Activated CD8-positive, alpha-beta T cell treated with anti-CD3 and anti-CD28 coated beads for 36 hours (primary cell): ENCODE data around the gene SBF1. TPM values are rescaled to one million over a fixed set of nuclear protein-coding genes. Genes with fewer than 3 reads are reported as not detected.
"Not testable (repeated sequence)": the region's sequence is repeated elsewhere in the genome, so short reads cannot be mapped to it uniquely, and the experiment has no call there.

Source experiments
- ATAC-seq: fragments of 200-7000 bp; cut with Tn5 transposase; one replicate; pipeline ENCODE4 v1.10.0; 2021; ENCODE audit warnings: mild to moderate bottlenecking, moderate library complexity
- CTCF ChIA-PET: fragments of 350-600 bp; sonication (Branson Sonifier 250); formaldehyde crosslinking; loops from one replicate; lab custom pipeline; 2021; ENCODE audit warnings: antibody characterized with exemption; lab: Charles Lee
- POLR2A ChIA-PET: fragments of 350-600 bp; sonication (Branson Sonifier 250); formaldehyde crosslinking; loops from one replicate; lab custom pipeline; 2021; ENCODE audit warnings: antibody characterized with exemption; lab: Charles Lee
- DNase-seq: peaks from one replicate; pipeline ENCODE4 v3.0.0-alpha.2; 2020
- H3K27ac Mint-ChIP-seq: one replicate; pipeline ENCODE4 v1.8.0; 2021; ENCODE audit warnings: mild to moderate bottlenecking, mixed read lengths
- H3K27me3 Mint-ChIP-seq: one replicate; pipeline ENCODE4 v1.8.0; 2021; ENCODE audit warnings: mixed read lengths
- H3K36me3 Mint-ChIP-seq: one replicate; pipeline ENCODE4 v1.8.0; 2021; ENCODE audit warnings: low read depth, mixed read lengths
- H3K4me1 Mint-ChIP-seq: one replicate; pipeline ENCODE4 v1.8.0; 2021; ENCODE audit warnings: low read depth, mixed read lengths
- H3K4me3 Mint-ChIP-seq: one replicate; pipeline ENCODE4 v1.8.0; 2021; ENCODE audit warnings: mild to moderate bottlenecking, moderate library complexity, mixed read lengths
- H3K9me3 Mint-ChIP-seq: one replicate; pipeline ENCODE4 v1.8.0; 2021; ENCODE audit warnings: mixed read lengths
- intact Hi-C: fragments of 100-400 bp; cut with micrococcal nuclease; formaldehyde crosslinking; loops from one replicate; pipeline ENCODE4 v1.10.0; 2022
- total RNA-seq, 2 experiments: library from RNA; stranded (reverse); gene quantifications; one replicate each; pipeline ENCODE4 v1.2.3, GENCODE V29; 2021
- TF ChIP-seq, protein P1 (sequence below): fragments of 200-600 bp; IDR thresholded peaks from one replicate; pipeline ENCODE4 v1.8.0; 2022; ENCODE audit warnings: antibody characterized with exemption, mild to moderate bottlenecking

SBF1 gene
- total RNA-seq, 2 experiments from 2014 or later, result 120 TPM

DNA sequence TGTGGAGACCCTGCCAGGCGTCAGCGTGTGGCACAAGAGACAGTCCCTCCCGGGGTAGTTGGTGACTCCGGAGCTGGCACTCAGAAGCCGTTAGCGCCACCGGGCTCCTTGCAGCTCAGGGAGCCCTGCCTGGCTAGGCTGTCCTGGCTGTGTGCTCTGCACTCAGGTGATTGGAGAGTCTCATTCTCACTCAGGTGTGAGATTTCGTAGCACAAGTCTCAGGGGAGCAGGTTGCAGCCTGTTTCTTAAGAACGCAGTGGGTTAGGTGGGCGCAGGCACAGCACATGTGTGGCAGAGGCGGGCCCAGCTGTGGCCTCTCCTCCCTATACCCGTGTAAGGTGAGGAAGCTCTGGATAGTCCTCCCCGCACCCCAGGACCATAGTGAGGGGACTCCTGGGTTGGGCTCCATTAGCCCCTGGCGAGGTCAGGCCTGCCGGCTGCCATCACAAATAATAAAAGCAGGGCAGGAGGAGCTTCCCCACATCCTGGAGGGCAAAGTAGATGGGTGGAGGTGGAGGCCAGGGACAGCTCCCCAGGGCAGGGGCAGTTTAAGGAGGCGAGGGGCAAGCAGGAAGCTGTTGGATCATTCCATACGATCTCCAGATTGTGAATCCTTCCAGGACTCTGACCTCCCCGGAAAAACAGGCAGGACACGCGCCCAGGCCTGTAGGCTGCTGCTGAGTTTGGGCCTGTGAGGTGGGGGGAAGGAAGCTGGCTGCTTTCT lies 39.4 kb downstream of the SBF1 start:
- TF ChIP-seq, protein P1, sequence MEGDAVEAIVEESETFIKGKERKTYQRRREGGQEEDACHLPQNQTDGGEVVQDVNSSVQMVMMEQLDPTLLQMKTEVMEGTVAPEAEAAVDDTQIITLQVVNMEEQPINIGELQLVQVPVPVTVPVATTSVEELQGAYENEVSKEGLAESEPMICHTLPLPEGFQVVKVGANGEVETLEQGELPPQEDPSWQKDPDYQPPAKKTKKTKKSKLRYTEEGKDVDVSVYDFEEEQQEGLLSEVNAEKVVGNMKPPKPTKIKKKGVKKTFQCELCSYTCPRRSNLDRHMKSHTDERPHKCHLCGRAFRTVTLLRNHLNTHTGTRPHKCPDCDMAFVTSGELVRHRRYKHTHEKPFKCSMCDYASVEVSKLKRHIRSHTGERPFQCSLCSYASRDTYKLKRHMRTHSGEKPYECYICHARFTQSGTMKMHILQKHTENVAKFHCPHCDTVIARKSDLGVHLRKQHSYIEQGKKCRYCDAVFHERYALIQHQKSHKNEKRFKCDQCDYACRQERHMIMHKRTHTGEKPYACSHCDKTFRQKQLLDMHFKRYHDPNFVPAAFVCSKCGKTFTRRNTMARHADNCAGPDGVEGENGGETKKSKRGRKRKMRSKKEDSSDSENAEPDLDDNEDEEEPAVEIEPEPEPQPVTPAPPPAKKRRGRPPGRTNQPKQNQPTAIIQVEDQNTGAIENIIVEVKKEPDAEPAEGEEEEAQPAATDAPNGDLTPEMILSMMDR, result no peak
- H3K27ac Mint-ChIP-seq, result no peak overlapping the region
- no peaks in the 10 kb centered on the region for H3K27me3 Mint-ChIP-seq
- intact Hi-C loops, result no loop called here
- no peak for ATAC-seq
- H3K36me3 Mint-ChIP-seq, result peaks cover 15% of the 10 kb centered on the region
- POLR2A ChIA-PET, result interaction anchor here (0.8 kb wide), 1 partner anchor 28 kb away, joined by 3 read pairs; no protein-coding TSS in a partner anchor
- CTCF ChIA-PET, result interaction anchor here (0.6 kb wide), 1 partner anchor 94 kb away, joined by 3 read pairs; no protein-coding TSS in a partner anchor
- no peaks in the 10 kb centered on the region for H3K9me3 Mint-ChIP-seq
- H3K4me1 Mint-ChIP-seq, result no peaks in the 10 kb centered on the region
- DNase-seq, result no peak
- no peak overlapping the region for H3K4me3 Mint-ChIP-seq

DNA sequence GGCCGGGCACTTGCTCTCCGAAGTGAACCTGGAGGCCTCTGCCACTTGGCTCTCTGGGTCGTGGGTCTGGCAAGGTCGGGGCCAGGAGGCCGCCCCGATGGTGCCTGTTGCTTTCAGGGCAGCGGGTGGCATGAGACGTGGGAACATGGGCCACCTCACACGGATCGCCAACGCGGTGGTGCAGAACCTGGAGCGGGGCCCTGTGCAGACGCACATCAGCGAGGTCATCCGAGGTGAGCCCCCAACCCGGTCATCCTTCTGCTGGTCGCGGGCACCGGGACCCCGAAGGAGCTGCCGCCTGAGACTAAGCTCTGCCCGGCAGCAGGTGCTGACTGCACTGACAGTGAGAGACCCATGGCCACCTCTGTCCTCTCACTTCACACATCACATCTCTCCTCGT lies 40.0 kb downstream of the SBF1 start:
- Mint-ChIP-seq H3K4me3 (no peak overlapping the region), H3K9me3 (no peaks in the 10 kb centered on the region), H3K4me1 (no peaks in the 10 kb centered on the region), H3K36me3 (peaks cover 16% of the 10 kb centered on the region), H3K27ac (no peak overlapping the region), H3K27me3 (no peaks in the 10 kb centered on the region)
- TF ChIP-seq, protein P1, result no peak
- DNase-seq (no peak), ATAC-seq (no peak)
- intact Hi-C loops, result no loop called here
- ChIA-PET POLR2A (no interaction called here), CTCF (no interaction called here)

DNA sequence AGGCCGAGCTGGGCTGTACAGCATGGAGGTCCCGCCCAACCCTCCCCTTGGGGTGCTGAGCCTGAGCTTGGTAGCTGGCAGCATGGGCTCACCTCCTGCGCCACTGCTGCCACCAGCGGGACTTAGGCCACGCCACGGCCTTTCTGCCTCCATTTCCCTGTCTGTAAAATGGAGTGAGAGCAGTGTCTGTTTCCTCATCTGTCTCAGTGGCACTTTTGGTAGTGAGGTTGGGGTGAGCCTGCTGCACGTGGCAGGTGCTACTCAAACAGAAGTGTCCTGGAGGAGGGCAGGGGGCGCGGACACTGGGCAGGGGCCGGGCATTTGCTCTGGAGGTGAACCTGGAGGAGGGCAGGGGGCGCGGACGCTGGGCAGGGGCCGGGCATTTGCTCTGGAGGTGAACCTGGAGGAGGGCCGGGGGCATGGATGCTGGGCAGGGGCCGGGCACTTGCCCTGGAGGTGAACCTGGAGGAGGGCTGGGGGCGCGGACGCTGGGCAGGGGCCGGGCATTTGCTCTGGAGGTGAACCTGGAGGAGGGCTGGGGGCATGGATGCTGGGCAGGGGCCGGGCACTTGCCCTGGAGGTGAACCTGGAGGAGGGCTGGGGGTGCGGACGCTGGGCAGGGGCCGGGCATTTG lies 41.8 kb downstream of the SBF1 start:
- ATAC-seq, H3K27me3 Mint-ChIP-seq, intact Hi-C loops, CTCF ChIA-PET, POLR2A ChIA-PET, DNase-seq, H3K27ac Mint-ChIP-seq, H3K4me1 Mint-ChIP-seq, H3K9me3 Mint-ChIP-seq, H3K4me3 Mint-ChIP-seq: not testable (repeated sequence)
- H3K36me3 Mint-ChIP-seq, result peaks cover 24% of the 10 kb centered on the region

DNA sequence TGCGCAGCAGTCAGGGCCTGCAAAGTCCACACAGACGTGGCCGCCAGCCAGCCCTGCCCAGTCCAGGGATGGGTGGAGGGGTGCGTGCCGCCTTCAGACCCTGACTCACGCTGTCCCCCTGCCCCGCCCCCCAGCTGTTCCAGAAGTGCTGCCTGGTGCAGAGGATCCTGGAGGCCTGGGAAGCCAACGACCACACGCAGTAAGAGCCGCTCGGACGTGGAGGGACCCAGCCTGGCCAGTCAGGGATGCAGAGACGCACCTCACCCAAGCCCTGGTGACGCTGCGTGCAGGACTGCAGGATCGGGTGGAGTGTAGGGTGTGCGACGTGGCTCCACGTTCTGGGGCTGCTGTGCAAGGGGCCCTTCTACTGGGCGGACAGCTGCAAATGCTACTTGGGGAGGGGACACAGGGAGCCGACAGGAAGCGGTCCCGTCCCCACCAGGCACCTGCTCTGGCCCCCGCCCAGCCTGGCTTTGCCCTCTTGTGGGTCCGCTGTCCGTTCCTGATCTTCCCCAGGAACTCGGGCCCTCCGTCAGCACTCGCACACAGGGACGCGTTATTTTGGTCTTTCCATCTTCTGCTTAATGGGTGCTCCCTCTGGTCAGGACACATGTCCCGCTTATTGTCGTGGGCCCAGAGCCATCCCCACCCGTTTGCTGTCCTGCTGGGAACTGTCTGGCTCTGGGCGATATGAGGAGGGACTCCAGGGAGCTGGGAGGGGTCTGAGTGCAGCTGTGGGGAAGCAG lies 42.5 kb downstream of the SBF1 start:
- H3K4me3 Mint-ChIP-seq, result no peak overlapping the region
- CTCF ChIA-PET, result no interaction called here

More for the DNA sequence above, 42.5 kb downstream of the SBF1 start:
- POLR2A ChIA-PET, result no interaction called here
- ATAC-seq (no peak), DNase-seq (no peak)
- TF ChIP-seq, protein P1, result no peak
- no peaks in the 10 kb centered on the region for H3K9me3 Mint-ChIP-seq
- intact Hi-C loops, result no loop called here
- no peaks in the 10 kb centered on the region for H3K27me3 Mint-ChIP-seq
- H3K36me3 Mint-ChIP-seq, result peaks cover 25% of the 10 kb centered on the region
- no peak overlapping the region for H3K27ac Mint-ChIP-seq
- no peaks in the 10 kb centered on the region for H3K4me1 Mint-ChIP-seq
